ENCODE data around the gene PATL1. TPM values are rescaled to one million over a fixed set of nuclear protein-coding genes. Genes with fewer than 3 reads are reported as not detected.

PATL1 gene
- total and polyA plus RNA-seq, 2 of the 4 experiments (the other 2 are of a cell fraction) = 3.9 to 29.7 TPM

GRCh38 chr11:59713745-59714144 lies 44.9 kb upstream of the PATL1 start, which contains the start of gene OR10V1:
Gene OR10V1 (minus strand): TSS chr11:59713845. CDS start chr11:59713845, 0 bp downstream.
- no peak within 1 kb of the TSS for H3K27ac ChIP-seq (ENCODE audit: insufficient read depth, low read length)
- H3K9ac ChIP-seq (ENCODE audit: low read depth, low read length) = no peak within 1 kb of the TSS
- no peaks in the 10 kb centered on the region for H3K79me1 ChIP-seq (ENCODE audit: low read depth in 1 of 2, low read length in 2 of 2)
- no peak within 1 kb of the TSS for H3K4me3 ChIP-seq (ENCODE audit: insufficient read depth, low read depth, low read length)
- no peak within 1 kb of the TSS for H2AK5ac ChIP-seq (ENCODE audit: low read depth, low read length)
- DNase-seq = no peak
- H3K4me1 ChIP-seq (ENCODE audit: control insufficient read depth, insufficient read depth, low read length) = peaks cover 1% of the 10 kb centered on the region; the same call in 1 of the 2 replicates
- peaks cover 2% of the 10 kb centered on the region; the same call in 1 of the 2 replicates for H3K27me3 ChIP-seq (ENCODE audit: control insufficient read depth, insufficient read depth, low read length)
- in situ Hi-C loops (cut with MboI; ENCODE audit: low sequenced_read_pairs) = no loop called here
- H3K4ac ChIP-seq (ENCODE audit: low read depth, low read length) = no peak within 1 kb of the TSS
- dilution Hi-C loops (cut with HindIII; ENCODE audit: low sequenced_read_pairs, unreplicated experiment) = no loop called here
- CTCF ChIA-PET = no interaction called here
- POLR2A ChIA-PET (ENCODE audit: unreplicated experiment) = no interaction called here
- H2AK9ac ChIP-seq (replicated peaks; ENCODE audit: low read depth, low read length, poor library complexity) = no peak within 1 kb of the TSS
- ATAC-seq (ENCODE audit: low read depth) = no peak
- no peak within 1 kb of the TSS for H3K14ac ChIP-seq (replicated peaks; ENCODE audit: low read depth, low read length)
- H4K5ac ChIP-seq (ENCODE audit: low read depth, low read length) = no peak within 1 kb of the TSS
- H3K9me1 ChIP-seq (ENCODE audit: insufficient read depth, low read length) = no peaks in the 10 kb centered on the region
- BruUV-seq (replicated peaks) = no TSS peak
- no peak within 1 kb of the TSS for H2BK5ac ChIP-seq (ENCODE audit: low read depth, low read length, poor library complexity, severe bottlenecking)
- no peaks in the 10 kb centered on the region for H3K36me3 ChIP-seq (ENCODE audit: control insufficient read depth, insufficient read depth, low read length)
- no peak within 1 kb of the TSS for H3K18ac ChIP-seq (ENCODE audit: low read depth, low read length)
- H2BK120ac ChIP-seq (ENCODE audit: low read depth, low read length) = no peak within 1 kb of the TSS
- H3K56ac ChIP-seq (ENCODE audit: extremely low read depth, insufficient read depth, low read length) = no peak within 1 kb of the TSS
- no peak within 1 kb of the TSS for H2BK15ac ChIP-seq (ENCODE audit: low read depth, low read length)
- WGBS, 2 experiments (ENCODE audit: extremely low coverage in 2 of 2, insufficient read length in 1 of 2) = no CpG with 5 or more reads among the region's 2 CpGs
- TF ChIP-seq RAD21 (IDR thresholded peaks at IDR 0.05; ENCODE audit: low read length) (no peak), NFE2L2 (IDR thresholded peaks at IDR 0.05; ENCODE audit: low read depth, low read length) (no peak), ELK1 (IDR thresholded peaks at IDR 0.05; ENCODE audit: borderline replicate concordance, low read depth, low read length) (no peak), MAFK (IDR thresholded peaks at IDR 0.05; ENCODE audit: low read depth, low read length) (no peak), CHD1 (IDR thresholded peaks at IDR 0.05; ENCODE audit: low read depth, low read length) (no peak), RCOR1 (IDR thresholded peaks at IDR 0.05; ENCODE audit: insufficient replicate concordance, low read length) (no peak), FOS (IDR thresholded peaks at IDR 0.05; ENCODE audit: low read depth, low read length) (no peak), BHLHE40 (IDR thresholded peaks at IDR 0.05; ENCODE audit: low read depth, low read length) (no peak), RFX5 (IDR thresholded peaks at IDR 0.05; ENCODE audit: low read depth, low read length) (no peak), SMC3 (IDR thresholded peaks at IDR 0.05; ENCODE audit: low read depth, low read length) (no peak), MAZ (IDR thresholded peaks at IDR 0.05; ENCODE audit: borderline replicate concordance, low read depth, low read length) (no peak), MXI1 (IDR thresholded peaks at IDR 0.05; ENCODE audit: borderline replicate concordance, low read depth, low read length) (no peak)
- TF ChIP-seq, protein P1, sequence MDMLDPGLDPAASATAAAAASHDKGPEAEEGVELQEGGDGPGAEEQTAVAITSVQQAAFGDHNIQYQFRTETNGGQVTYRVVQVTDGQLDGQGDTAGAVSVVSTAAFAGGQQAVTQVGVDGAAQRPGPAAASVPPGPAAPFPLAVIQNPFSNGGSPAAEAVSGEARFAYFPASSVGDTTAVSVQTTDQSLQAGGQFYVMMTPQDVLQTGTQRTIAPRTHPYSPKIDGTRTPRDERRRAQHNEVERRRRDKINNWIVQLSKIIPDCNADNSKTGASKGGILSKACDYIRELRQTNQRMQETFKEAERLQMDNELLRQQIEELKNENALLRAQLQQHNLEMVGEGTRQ (IDR thresholded peaks at IDR 0.05; ENCODE audit: low read depth, low read length) = no peak
- TF ChIP-seq, protein P2, sequence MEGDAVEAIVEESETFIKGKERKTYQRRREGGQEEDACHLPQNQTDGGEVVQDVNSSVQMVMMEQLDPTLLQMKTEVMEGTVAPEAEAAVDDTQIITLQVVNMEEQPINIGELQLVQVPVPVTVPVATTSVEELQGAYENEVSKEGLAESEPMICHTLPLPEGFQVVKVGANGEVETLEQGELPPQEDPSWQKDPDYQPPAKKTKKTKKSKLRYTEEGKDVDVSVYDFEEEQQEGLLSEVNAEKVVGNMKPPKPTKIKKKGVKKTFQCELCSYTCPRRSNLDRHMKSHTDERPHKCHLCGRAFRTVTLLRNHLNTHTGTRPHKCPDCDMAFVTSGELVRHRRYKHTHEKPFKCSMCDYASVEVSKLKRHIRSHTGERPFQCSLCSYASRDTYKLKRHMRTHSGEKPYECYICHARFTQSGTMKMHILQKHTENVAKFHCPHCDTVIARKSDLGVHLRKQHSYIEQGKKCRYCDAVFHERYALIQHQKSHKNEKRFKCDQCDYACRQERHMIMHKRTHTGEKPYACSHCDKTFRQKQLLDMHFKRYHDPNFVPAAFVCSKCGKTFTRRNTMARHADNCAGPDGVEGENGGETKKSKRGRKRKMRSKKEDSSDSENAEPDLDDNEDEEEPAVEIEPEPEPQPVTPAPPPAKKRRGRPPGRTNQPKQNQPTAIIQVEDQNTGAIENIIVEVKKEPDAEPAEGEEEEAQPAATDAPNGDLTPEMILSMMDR (conservative IDR thresholded peaks at IDR 0.05; ENCODE audit: low read depth, low read length) = no peak
- H3K9me3 ChIP-seq (ENCODE audit: control insufficient read depth, insufficient read depth, low read length) = no peaks in the 10 kb centered on the region
- H3K23ac ChIP-seq (ENCODE audit: low read depth, low read length) = no peak within 1 kb of the TSS
- H4K91ac ChIP-seq (ENCODE audit: insufficient read depth, low read depth, low read length) = no peak within 1 kb of the TSS
- H4K20me1 ChIP-seq (ENCODE audit: insufficient read depth, low read length) = no peaks in the 10 kb centered on the region
- no peak within 1 kb of the TSS for H2AFZ ChIP-seq (replicated peaks; ENCODE audit: low read length, poor library complexity)
- H3K4me2 ChIP-seq (ENCODE audit: low read depth, low read length) = no peak within 1 kb of the TSS
- H4K8ac ChIP-seq (ENCODE audit: low read depth in 2 of 2, low read length in 2 of 2) = no peak within 1 kb of the TSS
- no peak within 1 kb of the TSS for H2BK20ac ChIP-seq (ENCODE audit: low read depth, low read length)
- intact Hi-C loops (cut with micrococcal nuclease) = no loop called here
